Measurements from ENCODE around the gene PALS1. TPM values are rescaled to one million over a fixed set of nuclear protein-coding genes. Genes with fewer than 3 reads are reported as not detected.

The PALS1 gene
- total and polyA plus RNA-seq, 2 donors (not counting 3 experiments of a cell fraction or from before 2014, with no cell fraction given): 5.2 to 22.0 TPM

- no peaks in the 10 kb centered on the region for H3K36me3 ChIP-seq (ENCODE audit: control insufficient read depth in 2 of 2, extremely low read depth in 1 of 2, insufficient read depth in 2 of 2, low read length in 2 of 2)
- H3K79me2 ChIP-seq (ENCODE audit: control insufficient read depth, insufficient read depth, low read length): peaks cover 44% of the 10 kb centered on the region
- intact Hi-C loops (cut with micrococcal nuclease): no loop called here
Observed at GRCh38 chr14:67267576-67268328, 26.5 kb downstream of the PALS1 start.

More at GRCh38 chr14:67267576-67268328, 26.5 kb downstream of the PALS1 start:
- Histone ChIP-seq H3K9me1 (replicated peaks; ENCODE audit: control insufficient read depth, extremely low read depth, insufficient read depth, low read length) (no peaks in the 10 kb centered on the region), H3K9ac (replicated peaks; ENCODE audit: extremely low read depth, insufficient read depth, low read length) (no peak overlapping the region), H3K4me2 (ENCODE audit: insufficient read depth, low read length) (peak overlapping the region; percentile 70), H3K27ac (ENCODE audit: insufficient read depth, low read depth, low read length) (no peak overlapping the region), H3K9me3 (replicated peaks; ENCODE audit: control insufficient read depth, insufficient read depth, low read length) (no peaks in the 10 kb centered on the region), H3K4me3 (replicated peaks in 1 of 3; ENCODE audit: insufficient read depth in 1 of 3, low read depth in 1 of 3, low read length in 3 of 3) (peak overlapping the region in 1 of 3 experiments; percentile 29), H3K4me1 (ENCODE audit: control insufficient read depth, extremely low read depth, insufficient read depth, low read length) (peaks cover 17% of the 10 kb centered on the region), H4K20me1 (replicated peaks; ENCODE audit: control insufficient read depth, extremely low read depth, insufficient read depth, low read length) (peaks cover 5% of the 10 kb centered on the region), H3K27me3 (ENCODE audit: control insufficient read depth in 2 of 2, insufficient read depth in 2 of 2, low read length in 2 of 2) (no peaks in the 10 kb centered on the region), H2AFZ (ENCODE audit: low read depth, low read length) (no peak overlapping the region)
- DNase-seq (ENCODE audit: low read depth, low spot score) (no peak), FAIRE-seq (no peak)
- no TSS peak for BruUV-seq (replicated peaks)
- ChIA-PET CTCF (no interaction called here), POLR2A (no interaction called here)
- no peak for TF ChIP-seq MYC (IDR thresholded peaks at IDR 0.05; ENCODE audit: low read depth, low read length)
- TF ChIP-seq FOS (IDR thresholded peaks at IDR 0.05; ENCODE audit: borderline replicate concordance, insufficient read depth, low read length): no peak
- TF ChIP-seq EZH2 (IDR thresholded peaks at IDR 0.05; ENCODE audit: borderline replicate concordance, low read depth, low read length, severe bottlenecking): no peak
- no peak for TF ChIP-seq CTCF (IDR thresholded peaks at IDR 0.05; ENCODE audit: extremely low read depth in 1 of 2, insufficient read depth in 1 of 2, low read depth in 1 of 2, low read length in 2 of 2)
- no peak for TF ChIP-seq POLR2A (IDR thresholded peaks at IDR 0.05; ENCODE audit: low read depth, low read length)
- no peak for TF ChIP-seq POLR2AphosphoS5 (IDR thresholded peaks at IDR 0.05; ENCODE audit: insufficient read depth, low read depth, low read length)
- no peak for TF ChIP-seq MAX (IDR thresholded peaks at IDR 0.05; ENCODE audit: insufficient read depth, insufficient read length)
- TF ChIP-seq GATA2 (IDR thresholded peaks at IDR 0.05; ENCODE audit: insufficient read depth, insufficient read length, low read depth, low read length): no peak
- TF ChIP-seq JUN (IDR thresholded peaks at IDR 0.05; ENCODE audit: borderline replicate concordance, insufficient read depth, insufficient read length, low read depth): no peak
- dilution Hi-C loops (cut with MboI; ENCODE audit: extremely low pct_ligation_motif_present, low sequenced_read_pairs): no loop called here
